ENCODE data around the gene GPHN. TPM values are rescaled to one million over a fixed set of nuclear protein-coding genes. Genes with fewer than 3 reads are reported as not detected.

Gene GPHN
- total RNA-seq, 1 experiment from 2014 or later: 18.1 TPM

DNA sequence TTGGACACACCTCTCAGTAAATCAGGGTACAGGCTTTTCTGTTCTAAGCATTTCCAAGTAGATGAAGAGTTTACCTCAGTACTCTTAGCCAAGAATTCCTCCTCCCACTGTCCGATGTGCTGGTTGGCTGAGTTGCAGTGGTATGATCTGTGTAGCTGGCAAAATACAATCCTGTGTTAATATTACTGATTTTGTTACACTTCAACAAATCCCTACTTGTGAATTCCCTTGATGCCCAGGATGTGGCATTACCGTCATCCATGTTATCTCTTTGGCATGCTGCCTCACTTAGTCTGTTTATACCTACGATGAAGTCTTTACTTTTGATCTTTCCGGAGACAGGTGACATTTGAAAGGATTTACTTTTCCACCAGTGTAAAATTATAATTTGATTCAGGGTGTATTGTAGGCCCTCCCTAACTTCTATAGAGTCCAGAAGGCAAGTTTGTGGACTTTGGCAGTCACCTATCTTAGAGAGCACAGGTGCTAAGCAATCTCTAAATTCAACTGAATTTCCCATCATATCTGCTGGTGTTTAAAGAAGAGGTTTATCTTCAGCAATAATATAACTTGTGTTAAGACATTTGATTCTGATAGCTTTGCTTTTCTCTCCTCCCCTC is 11.6 kb upstream of the GPHN start:
- ATAC-seq: no peak
- no peak for DNase-seq (ENCODE audit: low spot score)
- no peaks in the 10 kb centered on the region for H3K27me3 Mint-ChIP-seq (ENCODE audit: low read depth)
- no peaks in the 10 kb centered on the region for H3K36me3 Mint-ChIP-seq
- no peak overlapping the region for H3K27ac Mint-ChIP-seq
- H3K9me3 Mint-ChIP-seq: no peaks in the 10 kb centered on the region
- POLR2A ChIA-PET: no interaction called here
- peaks cover 6% of the 10 kb centered on the region; the same call in 1 of the 2 replicates for H3K4me1 Mint-ChIP-seq
- H3K4me3 Mint-ChIP-seq: no peak overlapping the region
- TF ChIP-seq, protein P1, sequence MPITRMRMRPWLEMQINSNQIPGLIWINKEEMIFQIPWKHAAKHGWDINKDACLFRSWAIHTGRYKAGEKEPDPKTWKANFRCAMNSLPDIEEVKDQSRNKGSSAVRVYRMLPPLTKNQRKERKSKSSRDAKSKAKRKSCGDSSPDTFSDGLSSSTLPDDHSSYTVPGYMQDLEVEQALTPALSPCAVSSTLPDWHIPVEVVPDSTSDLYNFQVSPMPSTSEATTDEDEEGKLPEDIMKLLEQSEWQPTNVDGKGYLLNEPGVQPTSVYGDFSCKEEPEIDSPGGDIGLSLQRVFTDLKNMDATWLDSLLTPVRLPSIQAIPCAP (CRISPR knock-in tag; IDR thresholded peaks at IDR 0.05): no peak
- no peak for TF ChIP-seq ETV6 (CRISPR knock-in tag; IDR thresholded peaks at IDR 0.05)
- TF ChIP-seq, protein P2, sequence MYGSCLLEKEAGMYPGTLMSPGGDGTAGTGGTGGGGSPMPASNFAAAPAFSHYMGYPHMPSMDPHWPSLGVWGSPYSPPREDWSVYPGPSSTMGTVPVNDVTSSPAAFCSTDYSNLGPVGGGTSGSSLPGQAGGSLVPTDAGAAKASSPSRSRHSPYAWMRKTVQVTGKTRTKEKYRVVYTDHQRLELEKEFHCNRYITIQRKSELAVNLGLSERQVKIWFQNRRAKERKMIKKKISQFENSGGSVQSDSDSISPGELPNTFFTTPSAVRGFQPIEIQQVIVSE (CRISPR knock-in tag; IDR thresholded peaks at IDR 0.05; ENCODE audit: borderline replicate concordance): no peak
- TF ChIP-seq GTF2I (CRISPR knock-in tag; conservative IDR thresholded peaks at IDR 0.05): no peak
- CTCF ChIA-PET: interaction anchor here (1.0 kb wide), 1 partner anchor 11 kb away, joined by 4 read pairs; the partner anchor contains the start of gene GPHN

DNA sequence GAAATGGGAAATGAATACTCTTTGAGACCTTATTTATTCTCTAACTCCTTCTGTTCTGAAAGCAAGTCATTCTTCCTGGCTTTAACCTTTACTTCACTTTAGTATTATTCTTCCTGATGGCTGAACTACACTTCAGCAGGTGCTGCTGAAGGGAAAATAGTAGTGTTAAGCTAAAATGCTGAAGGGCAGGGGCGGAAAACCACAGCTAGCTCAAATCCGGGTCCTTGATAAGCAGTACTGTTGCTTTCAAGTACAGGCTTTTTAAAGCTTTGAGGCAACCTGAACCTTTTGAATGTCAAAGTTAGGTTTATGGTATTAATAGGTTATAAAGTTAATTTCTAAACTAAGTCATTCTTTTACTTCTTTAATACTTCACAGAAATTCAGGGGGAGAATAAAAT is 11.0 kb upstream of the GPHN start:
- H3K36me3 Mint-ChIP-seq: no peaks in the 10 kb centered on the region
- CTCF ChIA-PET: interaction anchor here (1.0 kb wide), 1 partner anchor 11 kb away, joined by 4 read pairs; the partner anchor contains the start of gene GPHN
- no peak for ATAC-seq

More for the DNA sequence above, 11.0 kb upstream of the GPHN start:
- H3K4me3 Mint-ChIP-seq: no peak overlapping the region
- no peak overlapping the region for H3K27ac Mint-ChIP-seq
- TF ChIP-seq, protein P3, sequence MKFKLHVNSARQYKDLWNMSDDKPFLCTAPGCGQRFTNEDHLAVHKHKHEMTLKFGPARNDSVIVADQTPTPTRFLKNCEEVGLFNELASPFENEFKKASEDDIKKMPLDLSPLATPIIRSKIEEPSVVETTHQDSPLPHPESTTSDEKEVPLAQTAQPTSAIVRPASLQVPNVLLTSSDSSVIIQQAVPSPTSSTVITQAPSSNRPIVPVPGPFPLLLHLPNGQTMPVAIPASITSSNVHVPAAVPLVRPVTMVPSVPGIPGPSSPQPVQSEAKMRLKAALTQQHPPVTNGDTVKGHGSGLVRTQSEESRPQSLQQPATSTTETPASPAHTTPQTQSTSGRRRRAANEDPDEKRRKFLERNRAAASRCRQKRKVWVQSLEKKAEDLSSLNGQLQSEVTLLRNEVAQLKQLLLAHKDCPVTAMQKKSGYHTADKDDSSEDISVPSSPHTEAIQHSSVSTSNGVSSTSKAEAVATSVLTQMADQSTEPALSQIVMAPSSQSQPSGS (CRISPR knock-in tag; IDR thresholded peaks at IDR 0.05; ENCODE audit: borderline replicate concordance, low read depth): no peak
- TF ChIP-seq NFATC4 (CRISPR knock-in tag; IDR thresholded peaks at IDR 0.05) (no peak), ZNF263 (CRISPR knock-in tag; IDR thresholded peaks at IDR 0.05; ENCODE audit: low read depth) (no peak), ZNF219 (CRISPR knock-in tag; IDR thresholded peaks at IDR 0.05; ENCODE audit: borderline replicate concordance) (no peak), NR1H2 (CRISPR knock-in tag; IDR thresholded peaks at IDR 0.05) (no peak), RORB (CRISPR knock-in tag; IDR thresholded peaks at IDR 0.05) (no peak), MYBL2 (CRISPR knock-in tag; IDR thresholded peaks at IDR 0.05) (no peak), PRRX2 (CRISPR knock-in tag; IDR thresholded peaks at IDR 0.05) (no peak), ZNF416 (CRISPR knock-in tag; IDR thresholded peaks at IDR 0.05) (no peak), CREM (CRISPR knock-in tag; IDR thresholded peaks at IDR 0.05) (no peak), GTF2I (CRISPR knock-in tag; conservative IDR thresholded peaks at IDR 0.05) (no peak), OVOL2 (CRISPR knock-in tag; IDR thresholded peaks at IDR 0.05; ENCODE audit: borderline replicate concordance) (no peak), JUN (CRISPR knock-in tag; IDR thresholded peaks at IDR 0.05) (no peak)
- TF ChIP-seq, protein P4, sequence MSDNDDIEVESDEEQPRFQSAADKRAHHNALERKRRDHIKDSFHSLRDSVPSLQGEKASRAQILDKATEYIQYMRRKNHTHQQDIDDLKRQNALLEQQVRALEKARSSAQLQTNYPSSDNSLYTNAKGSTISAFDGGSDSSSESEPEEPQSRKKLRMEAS (CRISPR knock-in tag; IDR thresholded peaks at IDR 0.05): no peak
- TF ChIP-seq, protein P5, sequence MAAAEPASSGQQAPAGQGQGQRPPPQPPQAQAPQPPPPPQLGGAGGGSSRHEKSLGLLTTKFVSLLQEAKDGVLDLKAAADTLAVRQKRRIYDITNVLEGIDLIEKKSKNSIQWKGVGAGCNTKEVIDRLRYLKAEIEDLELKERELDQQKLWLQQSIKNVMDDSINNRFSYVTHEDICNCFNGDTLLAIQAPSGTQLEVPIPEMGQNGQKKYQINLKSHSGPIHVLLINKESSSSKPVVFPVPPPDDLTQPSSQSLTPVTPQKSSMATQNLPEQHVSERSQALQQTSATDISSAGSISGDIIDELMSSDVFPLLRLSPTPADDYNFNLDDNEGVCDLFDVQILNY (CRISPR knock-in tag; IDR thresholded peaks at IDR 0.05): no peak
- TF ChIP-seq, protein P6, sequence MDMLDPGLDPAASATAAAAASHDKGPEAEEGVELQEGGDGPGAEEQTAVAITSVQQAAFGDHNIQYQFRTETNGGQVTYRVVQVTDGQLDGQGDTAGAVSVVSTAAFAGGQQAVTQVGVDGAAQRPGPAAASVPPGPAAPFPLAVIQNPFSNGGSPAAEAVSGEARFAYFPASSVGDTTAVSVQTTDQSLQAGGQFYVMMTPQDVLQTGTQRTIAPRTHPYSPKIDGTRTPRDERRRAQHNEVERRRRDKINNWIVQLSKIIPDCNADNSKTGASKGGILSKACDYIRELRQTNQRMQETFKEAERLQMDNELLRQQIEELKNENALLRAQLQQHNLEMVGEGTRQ (CRISPR knock-in tag; IDR thresholded peaks at IDR 0.05): no peak
- TF ChIP-seq, protein P7, sequence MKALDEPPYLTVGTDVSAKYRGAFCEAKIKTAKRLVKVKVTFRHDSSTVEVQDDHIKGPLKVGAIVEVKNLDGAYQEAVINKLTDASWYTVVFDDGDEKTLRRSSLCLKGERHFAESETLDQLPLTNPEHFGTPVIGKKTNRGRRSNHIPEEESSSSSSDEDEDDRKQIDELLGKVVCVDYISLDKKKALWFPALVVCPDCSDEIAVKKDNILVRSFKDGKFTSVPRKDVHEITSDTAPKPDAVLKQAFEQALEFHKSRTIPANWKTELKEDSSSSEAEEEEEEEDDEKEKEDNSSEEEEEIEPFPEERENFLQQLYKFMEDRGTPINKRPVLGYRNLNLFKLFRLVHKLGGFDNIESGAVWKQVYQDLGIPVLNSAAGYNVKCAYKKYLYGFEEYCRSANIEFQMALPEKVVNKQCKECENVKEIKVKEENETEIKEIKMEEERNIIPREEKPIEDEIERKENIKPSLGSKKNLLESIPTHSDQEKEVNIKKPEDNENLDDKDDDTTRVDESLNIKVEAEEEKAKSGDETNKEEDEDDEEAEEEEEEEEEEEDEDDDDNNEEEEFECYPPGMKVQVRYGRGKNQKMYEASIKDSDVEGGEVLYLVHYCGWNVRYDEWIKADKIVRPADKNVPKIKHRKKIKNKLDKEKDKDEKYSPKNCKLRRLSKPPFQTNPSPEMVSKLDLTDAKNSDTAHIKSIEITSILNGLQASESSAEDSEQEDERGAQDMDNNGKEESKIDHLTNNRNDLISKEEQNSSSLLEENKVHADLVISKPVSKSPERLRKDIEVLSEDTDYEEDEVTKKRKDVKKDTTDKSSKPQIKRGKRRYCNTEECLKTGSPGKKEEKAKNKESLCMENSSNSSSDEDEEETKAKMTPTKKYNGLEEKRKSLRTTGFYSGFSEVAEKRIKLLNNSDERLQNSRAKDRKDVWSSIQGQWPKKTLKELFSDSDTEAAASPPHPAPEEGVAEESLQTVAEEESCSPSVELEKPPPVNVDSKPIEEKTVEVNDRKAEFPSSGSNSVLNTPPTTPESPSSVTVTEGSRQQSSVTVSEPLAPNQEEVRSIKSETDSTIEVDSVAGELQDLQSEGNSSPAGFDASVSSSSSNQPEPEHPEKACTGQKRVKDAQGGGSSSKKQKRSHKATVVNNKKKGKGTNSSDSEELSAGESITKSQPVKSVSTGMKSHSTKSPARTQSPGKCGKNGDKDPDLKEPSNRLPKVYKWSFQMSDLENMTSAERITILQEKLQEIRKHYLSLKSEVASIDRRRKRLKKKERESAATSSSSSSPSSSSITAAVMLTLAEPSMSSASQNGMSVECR (CRISPR knock-in tag; IDR thresholded peaks at IDR 0.05; ENCODE audit: borderline replicate concordance): no peak
- TF ChIP-seq, protein P8, sequence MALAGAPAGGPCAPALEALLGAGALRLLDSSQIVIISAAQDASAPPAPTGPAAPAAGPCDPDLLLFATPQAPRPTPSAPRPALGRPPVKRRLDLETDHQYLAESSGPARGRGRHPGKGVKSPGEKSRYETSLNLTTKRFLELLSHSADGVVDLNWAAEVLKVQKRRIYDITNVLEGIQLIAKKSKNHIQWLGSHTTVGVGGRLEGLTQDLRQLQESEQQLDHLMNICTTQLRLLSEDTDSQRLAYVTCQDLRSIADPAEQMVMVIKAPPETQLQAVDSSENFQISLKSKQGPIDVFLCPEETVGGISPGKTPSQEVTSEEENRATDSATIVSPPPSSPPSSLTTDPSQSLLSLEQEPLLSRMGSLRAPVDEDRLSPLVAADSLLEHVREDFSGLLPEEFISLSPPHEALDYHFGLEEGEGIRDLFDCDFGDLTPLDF (CRISPR knock-in tag; IDR thresholded peaks at IDR 0.05): no peak
- TF ChIP-seq, protein P9, sequence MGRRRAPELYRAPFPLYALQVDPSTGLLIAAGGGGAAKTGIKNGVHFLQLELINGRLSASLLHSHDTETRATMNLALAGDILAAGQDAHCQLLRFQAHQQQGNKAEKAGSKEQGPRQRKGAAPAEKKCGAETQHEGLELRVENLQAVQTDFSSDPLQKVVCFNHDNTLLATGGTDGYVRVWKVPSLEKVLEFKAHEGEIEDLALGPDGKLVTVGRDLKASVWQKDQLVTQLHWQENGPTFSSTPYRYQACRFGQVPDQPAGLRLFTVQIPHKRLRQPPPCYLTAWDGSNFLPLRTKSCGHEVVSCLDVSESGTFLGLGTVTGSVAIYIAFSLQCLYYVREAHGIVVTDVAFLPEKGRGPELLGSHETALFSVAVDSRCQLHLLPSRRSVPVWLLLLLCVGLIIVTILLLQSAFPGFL (CRISPR knock-in tag; IDR thresholded peaks at IDR 0.05; ENCODE audit: borderline replicate concordance): no peak
- no peaks in the 10 kb centered on the region for H3K27me3 Mint-ChIP-seq (ENCODE audit: low read depth)
- POLR2A ChIA-PET: no interaction called here
- no peak for DNase-seq (ENCODE audit: low spot score)
- peaks cover 6% of the 10 kb centered on the region; the same call in 1 of the 2 replicates for H3K4me1 Mint-ChIP-seq
- no peaks in the 10 kb centered on the region for H3K9me3 Mint-ChIP-seq
